T-cell (primary cell): ENCODE measurements around the gene ADCY5. TPM values are rescaled to one million over a fixed set of nuclear protein-coding genes. Genes with fewer than 3 reads are reported as not detected.

Experiments used
- ATAC-seq, 4 experiments: fragments of 200-7000 bp in 3 of 4; fragments of 150-1000 bp in 1 of 4; cut with Tn5 transposase; replicated peaks in 1 of 4; 1 replicate in 3 of 4; 2 replicates in 1 of 4; pipeline ENCODE4 v1.10.0; 2021; ENCODE audit warnings: moderate library complexity in 3 of 4, mild to moderate bottlenecking in 2 of 4, moderate number of reproducible peaks in 1 of 4
- CTCF ChIA-PET, 2 donors: fragments of 300-600 bp; sonication (Branson Sonifier 250); formaldehyde crosslinking; loops; one replicate each; lab custom pipeline; 2022; ENCODE audit warnings: antibody characterized with exemption in 2 of 2; lab: Charles Lee
- POLR2A ChIA-PET, 2 donors: fragments of 300-600 bp; sonication (Branson Sonifier 250); formaldehyde crosslinking; loops; one replicate each; lab custom pipeline; 2022; ENCODE audit warnings: antibody characterized with exemption in 2 of 2; lab: Charles Lee
- DNase-seq, 35 experiments: peaks; one replicate each; pipeline versions ENCODE4 v3.0.0 to v3.0.0-alpha.2; 2013 to 2023
- H3K27ac ChIP-seq: one replicate; pipeline ENCODE4 v1.5.1; 2013; ENCODE audit warnings: low read length
- H3K27me3 ChIP-seq, 2 experiments: replicated peaks in 1 of 2; 1 replicate in 1 of 2; 2 replicates in 1 of 2; pipeline versions ENCODE4 v1.6.1 to v1.7.0; 2013; ENCODE audit warnings: low read length in 1 of 2, mixed read lengths in 1 of 2; ENCODE audit not compliant: control insufficient read depth in 2 of 2, insufficient read depth in 2 of 2; ENCODE audit errors: extremely low read depth in 1 of 2
- H3K36me3 ChIP-seq, 2 donors: 1 replicate in 1 of 2; 2 replicates in 1 of 2; pipeline versions ENCODE4 v1.6.1 to v1.7.0; 2013; ENCODE audit warnings: low read length in 1 of 2; ENCODE audit not compliant: control insufficient read depth in 2 of 2, insufficient read depth in 1 of 2; ENCODE audit errors: extremely low read depth in 1 of 2
- H3K4me1 ChIP-seq, 2 experiments: 1 replicate in 1 of 2; 2 replicates in 1 of 2; pipeline versions ENCODE4 v1.6.1 to v1.7.0; 2013; ENCODE audit warnings: low read length in 2 of 2, mixed read lengths in 1 of 2; ENCODE audit not compliant: insufficient read depth in 2 of 2, control insufficient read depth in 1 of 2; ENCODE audit errors: extremely low read depth in 1 of 2
- H3K4me3 ChIP-seq, 2 donors: 1 replicate in 1 of 2; 2 replicates in 1 of 2; pipeline versions ENCODE4 v1.5.1 to v1.7.0; 2013; ENCODE audit warnings: mild to moderate bottlenecking in 2 of 2, low read length in 1 of 2, moderate library complexity in 1 of 2; ENCODE audit not compliant: control insufficient read depth in 1 of 2; ENCODE audit errors: extremely low read depth in 1 of 2
- H3K9me3 ChIP-seq: 2 replicates; pipeline ENCODE4 v1.7.0; 2013
- H3K27ac Mint-ChIP-seq, 2 donors: one replicate each; pipeline ENCODE4 v1.8.0; 2020 to 2021; ENCODE audit warnings: mild to moderate bottlenecking in 2 of 2, mixed read lengths in 2 of 2
- H3K27me3 Mint-ChIP-seq, 2 donors: one replicate each; pipeline ENCODE4 v1.8.0; 2021 to 2022; ENCODE audit warnings: mixed read lengths in 2 of 2
- H3K36me3 Mint-ChIP-seq: one replicate; pipeline ENCODE4 v1.8.0; 2021; ENCODE audit warnings: mixed read lengths
- H3K4me1 Mint-ChIP-seq, 3 donors: one replicate each; pipeline ENCODE4 v1.8.0; 2020 to 2022; ENCODE audit warnings: mixed read lengths in 3 of 3, mild to moderate bottlenecking in 1 of 3
- H3K4me3 Mint-ChIP-seq, 3 donors: one replicate each; pipeline ENCODE4 v1.8.0; 2020 to 2022; ENCODE audit warnings: mild to moderate bottlenecking in 3 of 3, mixed read lengths in 3 of 3, moderate library complexity in 3 of 3
- H3K9me3 Mint-ChIP-seq, 3 donors: one replicate each; pipeline ENCODE4 v1.8.0; 2020 to 2022; ENCODE audit warnings: mixed read lengths in 3 of 3
- WGBS: methylation state at CpG from one replicate; pipeline ENCODE4 v1.1.5; 2013; ENCODE audit warnings: missing lambda C conversion rate; ENCODE audit not compliant: insufficient coverage; 5-methylcytosine and 5-hydroxymethylcytosine counted together
- total RNA-seq, 35 experiments: library from RNA in 6 of 35; stranded (reverse) in 6 of 35; fragments of 120-200 nt in 1 of 35; gene quantifications; one replicate each; pipeline versions ENCODE4 v1.2.1 to v1.2.4 and lab custom pipeline; 2013 to 2026

ADCY5 gene
- total RNA-seq, 5 donors from 2014 or later (not counting 1 experiment from before 2014, with no cell fraction given): 0.23 TPM; not detected in 4

DNA sequence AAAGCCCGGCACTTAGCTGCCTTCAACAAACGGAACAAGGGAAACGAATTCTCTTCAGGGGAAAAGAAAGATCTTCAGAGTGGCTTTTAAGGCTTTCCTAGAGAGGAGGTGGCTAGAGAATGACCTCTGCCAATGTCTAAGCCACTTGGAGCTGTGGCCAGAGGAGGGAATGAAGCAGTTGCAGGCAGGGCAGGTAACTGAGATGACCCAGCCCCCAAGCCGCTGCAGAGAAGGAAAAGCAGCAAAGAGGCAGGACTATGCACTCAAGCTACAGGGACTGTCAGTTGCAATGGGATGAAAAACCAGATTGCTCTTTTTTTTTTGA is 133.7 kb downstream of the ADCY5 start:
- ChIA-PET CTCF (no interaction called here), POLR2A (no interaction called here)
- Mint-ChIP-seq H3K27ac (no peak overlapping the region), H3K36me3 (no peaks in the 10 kb centered on the region), H3K4me3 (no peak overlapping the region), H3K27me3 (peaks cover 8 to 22% of the 10 kb centered on the region in 2 donors), H3K9me3 (no peaks in the 10 kb centered on the region), H3K4me1 (no peaks in the 10 kb centered on the region)
- no peak for ATAC-seq
- Histone ChIP-seq H3K4me1 (no peaks in the 10 kb centered on the region), H3K36me3 (no peaks in the 10 kb centered on the region), H3K4me3 (no peak overlapping the region), H3K27ac (no peak overlapping the region), H3K9me3 (no peaks in the 10 kb centered on the region), H3K27me3 (peaks cover 0 to 29% of the 10 kb centered on the region in 2 experiments)
- WGBS: 67% methylated on average over 4 of the region's 4 CpGs
- no peak for DNase-seq

DNA sequence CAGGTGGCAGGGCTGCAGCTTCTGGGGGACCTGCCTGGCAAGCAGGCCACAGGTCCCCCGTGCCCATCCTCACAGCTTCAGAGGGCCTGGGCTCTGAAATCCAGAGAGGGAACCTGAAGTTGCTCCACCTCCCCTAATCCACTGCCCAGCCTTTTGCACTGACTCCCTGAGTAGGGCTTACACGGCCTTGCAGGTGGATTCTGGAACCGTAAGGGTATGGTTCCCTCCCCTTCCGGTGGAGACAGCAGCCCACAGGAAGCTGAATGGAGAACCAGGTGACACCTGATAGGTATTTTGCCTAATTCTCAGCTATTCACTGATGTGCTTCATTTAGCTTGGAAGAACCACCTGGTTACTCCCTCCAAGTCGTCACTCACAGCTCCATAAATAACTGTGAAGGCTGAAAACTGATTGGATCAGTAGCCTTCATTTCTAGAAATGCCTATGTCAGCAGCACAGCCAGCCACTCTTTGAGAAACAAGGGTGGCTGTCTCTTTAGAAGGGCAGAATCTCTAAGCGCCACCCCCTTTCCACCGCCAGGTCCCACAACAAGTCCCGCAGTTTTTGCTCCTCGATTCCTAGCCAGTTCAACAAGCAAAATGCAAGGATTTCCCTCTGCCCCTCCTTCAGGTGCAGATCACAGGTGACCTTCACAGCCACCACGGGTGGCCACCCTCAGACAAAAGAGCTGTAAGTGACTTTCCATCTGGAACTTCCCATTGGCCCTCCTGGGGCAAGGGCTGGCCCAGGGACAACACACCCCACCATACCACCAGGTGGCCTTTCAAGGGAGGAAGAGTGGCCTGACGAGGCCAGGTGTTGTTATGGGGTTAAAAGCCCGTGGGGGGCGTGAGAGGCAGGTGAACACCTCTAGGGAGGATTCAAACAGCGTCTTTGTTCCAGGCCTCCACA is 134.3 kb downstream of the ADCY5 start:
- no peak overlapping the region for H3K4me3 Mint-ChIP-seq
- no peak overlapping the region for H3K27ac ChIP-seq
- POLR2A ChIA-PET: no interaction called here
- H3K4me1 ChIP-seq: no peaks in the 10 kb centered on the region
- no peaks in the 10 kb centered on the region for H3K9me3 ChIP-seq
- ATAC-seq: no peak
- no peak overlapping the region for H3K27ac Mint-ChIP-seq
- H3K4me1 Mint-ChIP-seq: no peaks in the 10 kb centered on the region
- WGBS: 44% methylated on average over 12 of the region's 14 CpGs
- CTCF ChIA-PET: no interaction called here
- no peaks in the 10 kb centered on the region for H3K36me3 ChIP-seq
- H3K9me3 Mint-ChIP-seq: no peaks in the 10 kb centered on the region
- peaks cover 8 to 16% of the 10 kb centered on the region in 2 donors for H3K27me3 Mint-ChIP-seq
- no peak for DNase-seq
- no peak overlapping the region for H3K4me3 ChIP-seq
- H3K36me3 Mint-ChIP-seq: no peaks in the 10 kb centered on the region
- H3K27me3 ChIP-seq: peaks cover 0 to 31% of the 10 kb centered on the region in 2 experiments

DNA sequence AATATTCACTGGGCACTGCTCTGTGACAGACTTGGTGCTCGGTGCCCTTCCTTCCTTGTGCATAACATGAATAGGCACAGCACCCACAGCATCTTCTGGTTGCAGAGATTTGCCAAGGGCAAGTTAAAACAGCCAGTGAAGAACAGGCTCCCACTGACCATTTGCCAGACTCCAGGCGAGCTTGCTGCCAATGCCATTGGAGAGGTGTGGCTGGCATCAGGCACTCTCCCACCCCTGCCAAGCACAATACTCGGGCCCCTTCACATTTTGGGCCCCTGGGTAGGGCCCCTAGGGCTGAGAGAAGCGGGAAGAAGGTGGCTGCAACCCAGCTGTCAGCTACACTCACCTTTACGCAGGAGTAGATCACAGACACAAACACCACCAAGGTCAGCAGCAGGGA is 135.0 kb downstream of the ADCY5 start:
- H3K27ac ChIP-seq: no peak overlapping the region
- DNase-seq (no peak), ATAC-seq (no peak)
- H3K4me3 Mint-ChIP-seq: no peak overlapping the region
- peaks cover 8 to 16% of the 10 kb centered on the region in 2 donors for H3K27me3 Mint-ChIP-seq
- no peaks in the 10 kb centered on the region for H3K4me1 Mint-ChIP-seq
- H3K4me1 ChIP-seq: no peaks in the 10 kb centered on the region
- no peak overlapping the region for H3K27ac Mint-ChIP-seq
- H3K36me3 ChIP-seq: no peaks in the 10 kb centered on the region
- H3K9me3 ChIP-seq: no peaks in the 10 kb centered on the region
- peaks cover 0 to 28% of the 10 kb centered on the region in 2 experiments for H3K27me3 ChIP-seq
- ChIA-PET CTCF (no interaction called here), POLR2A (no interaction called here)
- no peak overlapping the region for H3K4me3 ChIP-seq
- H3K36me3 Mint-ChIP-seq: no peaks in the 10 kb centered on the region
- H3K9me3 Mint-ChIP-seq: no peaks in the 10 kb centered on the region
- 83% methylated on average over 2 of the region's 5 CpGs for WGBS

DNA sequence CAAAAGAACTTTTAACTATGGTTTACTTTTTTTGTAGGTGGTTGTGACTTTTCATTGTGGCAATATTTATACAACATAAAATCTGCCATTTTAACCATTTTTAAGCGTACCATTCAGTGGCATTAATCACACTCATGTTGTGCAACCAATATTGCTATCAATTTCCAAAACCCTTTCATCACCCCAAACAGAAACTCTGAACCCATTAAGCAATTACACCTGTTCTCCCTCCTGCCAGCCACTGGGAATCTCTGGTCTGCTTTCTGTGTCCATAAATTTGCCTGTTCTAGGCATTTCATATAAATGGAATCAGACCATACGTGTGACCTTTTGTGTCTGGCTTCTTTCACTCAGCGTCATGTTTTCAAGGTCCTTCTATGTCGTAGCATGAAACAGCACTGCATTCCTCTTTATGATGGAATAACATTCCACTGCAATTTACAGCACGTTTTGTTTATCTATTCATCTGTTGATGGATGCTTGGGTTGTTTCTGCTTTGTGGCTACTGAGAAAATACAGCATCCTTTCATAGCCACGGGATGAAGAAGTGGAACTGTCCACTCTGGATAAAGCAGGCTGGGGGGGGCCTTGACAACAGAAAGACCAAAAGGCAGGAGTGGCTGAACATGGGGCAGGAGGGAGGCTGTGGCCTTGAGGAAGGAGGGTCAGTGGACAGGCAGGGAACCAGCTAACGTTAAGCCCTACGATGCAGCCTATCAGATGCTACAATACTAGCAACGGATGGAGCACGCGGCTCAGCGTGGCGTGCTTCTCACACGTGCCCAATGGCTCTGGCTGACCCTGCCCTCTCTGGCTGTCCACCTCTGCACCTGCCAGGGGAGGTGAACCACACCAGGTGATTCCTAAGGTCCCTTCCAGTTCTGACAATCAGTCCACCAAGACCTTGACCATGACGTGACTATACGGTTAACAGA is 136.3 kb downstream of the ADCY5 start:
- no peaks in the 10 kb centered on the region for H3K36me3 ChIP-seq
- no peaks in the 10 kb centered on the region for H3K4me1 ChIP-seq
- no peak overlapping the region for H3K4me3 ChIP-seq
- Mint-ChIP-seq H3K36me3 (no peaks in the 10 kb centered on the region), H3K27ac (no peak overlapping the region), H3K4me1 (no peaks in the 10 kb centered on the region), H3K9me3 (no peaks in the 10 kb centered on the region), H3K4me3 (no peak overlapping the region), H3K27me3 (peaks cover 12% of the 10 kb centered on the region in 2 donors)
- WGBS: 84% methylated on average over 11 of the region's 16 CpGs
- peaks cover 0 to 21% of the 10 kb centered on the region in 2 experiments for H3K27me3 ChIP-seq
- DNase-seq (no peak), ATAC-seq (no peak)
- no peaks in the 10 kb centered on the region for H3K9me3 ChIP-seq
- ChIA-PET CTCF (no interaction called here), POLR2A (no interaction called here)
- no peak overlapping the region for H3K27ac ChIP-seq

DNA sequence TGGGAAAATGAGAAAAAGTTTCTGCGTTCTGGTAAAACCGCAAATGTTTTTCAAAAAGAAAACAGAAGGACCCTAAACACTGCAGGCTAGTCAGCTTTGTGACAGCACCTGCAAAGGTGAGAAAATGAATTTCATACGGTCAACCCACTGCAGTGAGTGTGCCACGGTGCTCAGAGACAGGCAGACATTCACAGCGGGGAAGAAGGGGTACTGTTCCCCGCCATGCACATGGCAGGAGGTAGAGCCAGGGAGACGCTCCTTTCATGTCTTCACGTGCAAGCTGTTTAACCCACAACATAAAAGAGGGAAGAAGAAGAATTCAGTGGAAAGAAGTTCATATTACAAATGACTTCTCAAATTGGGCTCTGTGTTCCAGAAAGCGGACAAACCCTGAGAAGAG is 137.7 kb downstream of the ADCY5 start:
- ChIA-PET CTCF (no interaction called here), POLR2A (no interaction called here)
- H3K27ac ChIP-seq: no peak overlapping the region
- Mint-ChIP-seq H3K36me3 (no peaks in the 10 kb centered on the region), H3K4me3 (no peak overlapping the region), H3K27me3 (peaks cover 12% of the 10 kb centered on the region in 2 donors), H3K4me1 (no peaks in the 10 kb centered on the region), H3K9me3 (no peaks in the 10 kb centered on the region), H3K27ac (no peak overlapping the region)
- no peaks in the 10 kb centered on the region for H3K36me3 ChIP-seq
- DNase-seq: no peak
- 65% methylated on average over 2 of the region's 9 CpGs for WGBS
- no peaks in the 10 kb centered on the region for H3K9me3 ChIP-seq
- ATAC-seq: no peak
- H3K4me3 ChIP-seq: no peak overlapping the region
- H3K27me3 ChIP-seq: peaks cover 0 to 21% of the 10 kb centered on the region in 2 experiments
- no peaks in the 10 kb centered on the region for H3K4me1 ChIP-seq

DNA sequence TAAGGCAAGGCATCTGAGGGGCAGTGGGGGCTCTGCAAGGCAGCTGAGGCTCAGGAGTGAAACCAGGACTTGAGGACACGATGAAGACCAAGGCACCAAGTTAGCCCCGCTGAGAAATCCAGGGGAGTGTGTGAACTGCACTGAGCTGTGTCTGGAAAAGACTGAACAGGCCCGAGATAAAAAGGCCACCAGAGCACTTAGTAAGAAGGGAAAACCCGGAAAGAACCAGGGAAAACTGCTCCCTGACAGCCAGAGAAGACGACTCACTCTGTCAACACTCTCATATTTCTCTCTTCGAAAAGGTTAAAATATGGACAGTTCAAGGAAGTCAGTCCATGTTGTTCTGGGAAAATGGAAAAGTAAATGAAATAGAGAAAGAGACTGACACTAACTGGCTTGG is 138.1 kb downstream of the ADCY5 start:
- ChIA-PET POLR2A (no interaction called here), CTCF (no interaction called here)
- Mint-ChIP-seq H3K27me3 (peaks cover 10 to 11% of the 10 kb centered on the region in 2 donors), H3K9me3 (no peaks in the 10 kb centered on the region), H3K4me1 (no peaks in the 10 kb centered on the region), H3K36me3 (no peaks in the 10 kb centered on the region), H3K27ac (no peak overlapping the region), H3K4me3 (no peak overlapping the region)
- ATAC-seq (no peak), DNase-seq (no peak)
- H3K4me1 ChIP-seq: no peaks in the 10 kb centered on the region
- no peak overlapping the region for H3K27ac ChIP-seq
- no peaks in the 10 kb centered on the region for H3K36me3 ChIP-seq
- no peaks in the 10 kb centered on the region for H3K9me3 ChIP-seq
- peaks cover 0 to 21% of the 10 kb centered on the region in 2 experiments for H3K27me3 ChIP-seq
- whole genome bisulfite sequencing: 85% methylated on average over 2 of the region's 6 CpGs
- no peak overlapping the region for H3K4me3 ChIP-seq
